Measurements from ENCODE around the gene OR6C2. TPM values are rescaled to one million over a fixed set of nuclear protein-coding genes. Genes with fewer than 3 reads are reported as not detected.
"Not testable (repeated sequence)": the region's sequence is repeated elsewhere in the genome, so short reads cannot be mapped to it uniquely, and the experiment has no call there.

The OR6C2 gene
- not detected for total RNA-seq

- no peak within 1 kb of the TSS for H3K27ac ChIP-seq
- H3K9me3 ChIP-seq = no peaks in the 10 kb centered on the region
- ATAC-seq = no peak
- DNase-seq = no peak
- intact Hi-C loops (cut with DNase I; ENCODE audit: low total_unique reads) (no loop called here), in situ Hi-C loops (cut with MboI; ENCODE audit: low sequenced_read_pairs in 4 of 4) (no loop called here)
- no peak within 1 kb of the TSS for H3K4me3 ChIP-seq
- no peaks in the 10 kb centered on the region for H3K27me3 ChIP-seq
- no peaks in the 10 kb centered on the region for H3K36me3 ChIP-seq
- no peak for TF ChIP-seq POLR2A (IDR thresholded peaks at IDR 0.05)
- no peak for TF ChIP-seq CTCF (IDR thresholded peaks at IDR 0.05 in 4 of 5, conservative IDR thresholded peaks at IDR 0.05 in 1 of 5)
- no peaks in the 10 kb centered on the region for H3K4me1 ChIP-seq
Measured at GRCh38 chr12:55443776-55444175, at the start of gene OR6C2. Gene OR6C2 (plus strand): TSS chr12:55444076. CDS start chr12:55452214, 8,138 bp downstream.

- intact Hi-C loops (cut with DNase I; ENCODE audit: low total_unique reads) = no loop called here
Measured at GRCh38 chr12:55396326-55396725, 47.5 kb upstream of the OR6C2 start.

GRCh38 chr12:55400229-55400628 is 43.6 kb upstream of the OR6C2 start, which contains the start of gene OR6C65:
Gene OR6C65 (plus strand): TSS chr12:55400529. CDS start chr12:55400529, 0 bp downstream.
- in situ Hi-C loops (cut with MboI; ENCODE audit: low sequenced_read_pairs in 4 of 4) = no loop called here
- H3K27ac ChIP-seq = no peak within 1 kb of the TSS
- no peaks in the 10 kb centered on the region for H3K4me1 ChIP-seq
- H3K27me3 ChIP-seq = no peaks in the 10 kb centered on the region
- intact Hi-C loops (cut with DNase I; ENCODE audit: low total_unique reads) = no loop called here
- no peak within 1 kb of the TSS for H3K4me3 ChIP-seq
- ATAC-seq = no peak
- TF ChIP-seq CTCF (IDR thresholded peaks at IDR 0.05 in 4 of 5, conservative IDR thresholded peaks at IDR 0.05 in 1 of 5) = no peak
- TF ChIP-seq POLR2A (IDR thresholded peaks at IDR 0.05) = no peak
- no peaks in the 10 kb centered on the region for H3K36me3 ChIP-seq
- DNase-seq = no peak
- peaks cover 0 to 2% (median 0%) of the 10 kb centered on the region in 3 donors for H3K9me3 ChIP-seq

More at GRCh38 chr12:55396326-55396725, 47.5 kb upstream of the OR6C2 start:
- DNase-seq (no peak), ATAC-seq (no peak)
- H3K9me3 ChIP-seq = no peaks in the 10 kb centered on the region
- in situ Hi-C loops (cut with MboI; ENCODE audit: low sequenced_read_pairs in 4 of 4) = no loop called here
- no peak overlapping the region for H3K4me3 ChIP-seq
- H3K27ac ChIP-seq = no peak overlapping the region
- no peaks in the 10 kb centered on the region for H3K4me1 ChIP-seq
- TF ChIP-seq CTCF (IDR thresholded peaks at IDR 0.05 in 4 of 5, conservative IDR thresholded peaks at IDR 0.05 in 1 of 5) (no peak), POLR2A (IDR thresholded peaks at IDR 0.05) (no peak)
- no peaks in the 10 kb centered on the region for H3K36me3 ChIP-seq
- no peaks in the 10 kb centered on the region for H3K27me3 ChIP-seq

GRCh38 chr12:55407866-55408265 is 36.0 kb upstream of the OR6C2 start:
- peaks cover 0 to 2% (median 0%) of the 10 kb centered on the region in 3 donors for H3K9me3 ChIP-seq
- ATAC-seq (no peak), DNase-seq (no peak)
- no peaks in the 10 kb centered on the region for H3K27me3 ChIP-seq
- TF ChIP-seq CTCF (IDR thresholded peaks at IDR 0.05 in 4 of 5, conservative IDR thresholded peaks at IDR 0.05 in 1 of 5) (no peak), POLR2A (IDR thresholded peaks at IDR 0.05) (no peak)
- H3K4me3 ChIP-seq = no peak overlapping the region
- in situ Hi-C loops (cut with MboI; ENCODE audit: low sequenced_read_pairs in 4 of 4) = no loop called here
- no peak overlapping the region for H3K27ac ChIP-seq
- no peaks in the 10 kb centered on the region for H3K4me1 ChIP-seq
- intact Hi-C loops (cut with DNase I; ENCODE audit: low total_unique reads) = no loop called here
- H3K36me3 ChIP-seq = no peaks in the 10 kb centered on the region

- in situ Hi-C loops (cut with MboI; ENCODE audit: low sequenced_read_pairs in 4 of 4); ATAC-seq; intact Hi-C loops (cut with DNase I; ENCODE audit: low total_unique reads): not testable (repeated sequence)
Measured at GRCh38 chr12:55409133-55409532, 34.7 kb upstream of the OR6C2 start.

GRCh38 chr12:55412138-55412537 is 31.7 kb upstream of the OR6C2 start:
- intact Hi-C loops (cut with DNase I; ENCODE audit: low total_unique reads); H3K27me3 ChIP-seq; H3K4me3 ChIP-seq; H3K9me3 ChIP-seq; H3K4me1 ChIP-seq; H3K27ac ChIP-seq; DNase-seq; in situ Hi-C loops (cut with MboI; ENCODE audit: low sequenced_read_pairs in 4 of 4); ATAC-seq; H3K36me3 ChIP-seq: not testable (repeated sequence)

More at GRCh38 chr12:55409133-55409532, 34.7 kb upstream of the OR6C2 start:
- H3K9me3 ChIP-seq, H3K27me3 ChIP-seq, H3K27ac ChIP-seq, H3K4me3 ChIP-seq, DNase-seq, H3K4me1 ChIP-seq, H3K36me3 ChIP-seq: not testable (repeated sequence)

- H3K9me3 ChIP-seq; H3K27me3 ChIP-seq; ATAC-seq; intact Hi-C loops (cut with DNase I; ENCODE audit: low total_unique reads); H3K27ac ChIP-seq; DNase-seq; H3K4me3 ChIP-seq; in situ Hi-C loops (cut with MboI; ENCODE audit: low sequenced_read_pairs in 4 of 4); H3K36me3 ChIP-seq; H3K4me1 ChIP-seq: not testable (repeated sequence)
Measured at GRCh38 chr12:55413498-55414388, 30.1 kb upstream of the OR6C2 start.

GRCh38 chr12:55414396-55414823 is 29.5 kb upstream of the OR6C2 start:
- H3K27ac ChIP-seq; ATAC-seq; H3K27me3 ChIP-seq; H3K4me1 ChIP-seq; H3K36me3 ChIP-seq; H3K4me3 ChIP-seq; intact Hi-C loops (cut with DNase I; ENCODE audit: low total_unique reads); DNase-seq; H3K9me3 ChIP-seq; in situ Hi-C loops (cut with MboI; ENCODE audit: low sequenced_read_pairs in 4 of 4): not testable (repeated sequence)

Measured in gastrocnemius medialis (tissue), 4 donors.